GM12801 (cell line): ENCODE data around the gene VAV3.

Experiments used
- CTCF ChIP-seq: IDR thresholded peaks from one replicate; pipeline ENCODE4 v1.5.1; 2011; ENCODE audit warnings: control low read depth; ENCODE audit not compliant: insufficient read length; ENCODE audit errors: extremely low read depth

The VAV3 gene

DNA sequence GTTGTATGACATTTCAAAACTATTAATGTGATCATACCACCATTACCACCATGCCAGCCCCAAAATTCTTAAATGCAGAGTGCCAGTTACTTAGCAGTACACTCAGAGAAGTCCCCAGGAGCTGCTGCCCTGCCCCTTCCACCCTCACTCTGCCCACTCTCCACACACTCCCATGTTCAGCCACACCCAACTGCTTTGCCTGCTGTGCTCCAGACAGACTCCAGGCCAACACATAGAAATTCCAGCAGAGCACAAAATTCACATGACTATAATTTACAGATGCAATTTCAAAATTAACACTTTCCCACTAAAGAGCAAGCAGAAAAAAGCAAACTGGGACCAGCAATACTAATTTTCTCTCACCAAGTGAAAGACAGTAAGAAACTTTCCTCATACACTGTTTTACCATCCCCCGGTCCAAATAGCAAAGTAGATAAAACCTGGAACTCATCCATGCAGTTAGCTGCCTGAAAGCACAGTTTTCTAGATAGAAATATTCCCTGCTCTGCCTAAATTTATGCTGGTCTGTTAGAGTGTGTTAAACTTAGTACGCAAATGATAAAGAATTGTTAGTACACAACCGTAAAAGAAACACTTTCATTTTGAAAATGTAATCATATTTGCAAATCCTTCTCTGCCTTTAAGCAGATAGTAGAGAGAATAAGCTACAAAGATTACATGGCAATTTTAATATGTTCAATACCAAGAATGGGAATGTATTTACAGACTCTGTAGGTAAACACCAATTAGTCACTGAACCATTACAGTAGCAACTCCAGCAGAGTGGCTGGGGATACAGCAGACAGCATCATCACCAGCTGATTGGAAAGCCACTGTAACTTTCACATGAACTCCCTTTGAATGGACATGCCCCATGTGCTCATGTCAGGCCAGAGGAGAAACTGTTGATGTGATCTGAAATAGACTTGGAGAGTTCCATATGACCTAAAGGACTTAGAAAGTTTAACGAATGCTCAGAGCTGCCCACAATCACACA is 176.5 kb downstream of the VAV3 start:
- TF ChIP-seq CTCF = no peak

DNA sequence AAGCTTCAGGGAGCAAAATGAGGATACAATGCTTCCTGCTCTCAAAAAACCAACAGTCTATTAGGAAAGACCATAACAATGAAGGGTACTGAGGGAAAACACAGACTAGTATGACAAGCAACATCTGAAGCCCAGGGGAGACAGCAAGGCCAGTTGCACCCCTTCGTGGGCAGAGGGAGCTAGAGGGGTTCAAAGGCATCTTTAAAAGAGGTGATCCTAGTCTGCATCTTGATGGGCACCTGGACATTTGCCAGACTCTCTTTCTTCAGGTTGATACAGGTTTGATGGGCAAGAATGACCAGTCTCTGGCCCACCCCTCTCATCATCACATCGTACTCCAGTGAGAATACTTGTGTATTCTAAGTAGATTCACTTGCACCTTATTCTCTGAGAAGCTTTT is 177.7 kb downstream of the VAV3 start:
- TF ChIP-seq CTCF = no peak

DNA sequence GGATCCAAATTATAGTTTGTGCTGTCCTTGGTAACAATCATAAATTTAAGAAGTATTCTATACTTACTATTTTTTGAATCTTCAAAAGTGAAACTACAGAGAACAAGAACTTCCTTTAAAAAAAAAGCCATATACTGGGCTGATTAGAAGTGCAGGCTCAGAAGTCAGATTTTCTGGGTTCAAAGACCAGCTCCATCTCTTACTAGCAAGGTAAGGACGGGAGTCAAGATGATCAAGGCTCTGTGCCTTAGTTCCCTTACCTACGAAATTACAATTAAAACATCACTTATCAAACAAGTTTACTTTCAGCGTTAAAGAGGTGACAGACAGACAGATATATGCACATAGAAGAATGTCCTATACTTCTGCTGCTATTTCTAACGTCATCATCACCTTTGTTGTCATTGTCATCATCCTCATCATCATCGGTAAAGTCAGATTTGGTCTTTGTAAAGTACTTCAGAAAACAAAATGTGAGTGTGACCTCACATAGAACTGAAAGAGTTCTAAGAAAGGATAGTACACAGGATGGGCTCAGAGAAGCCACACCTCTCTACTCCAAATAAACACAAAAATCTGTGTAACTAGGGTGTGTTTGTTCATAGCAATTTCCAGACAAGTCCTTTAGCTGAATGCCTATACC is 178.7 kb downstream of the VAV3 start:
- TF ChIP-seq CTCF = no peak

- no peak for TF ChIP-seq CTCF
Measured at GRCh38 chr1:107785496-107786202, 179.3 kb downstream of the VAV3 start.

GRCh38 chr1:107782217-107782845 is 182.6 kb downstream of the VAV3 start:
- TF ChIP-seq CTCF = no peak

GRCh38 chr1:107781245-107781644 is 183.7 kb downstream of the VAV3 start:
- TF ChIP-seq CTCF = no peak

DNA sequence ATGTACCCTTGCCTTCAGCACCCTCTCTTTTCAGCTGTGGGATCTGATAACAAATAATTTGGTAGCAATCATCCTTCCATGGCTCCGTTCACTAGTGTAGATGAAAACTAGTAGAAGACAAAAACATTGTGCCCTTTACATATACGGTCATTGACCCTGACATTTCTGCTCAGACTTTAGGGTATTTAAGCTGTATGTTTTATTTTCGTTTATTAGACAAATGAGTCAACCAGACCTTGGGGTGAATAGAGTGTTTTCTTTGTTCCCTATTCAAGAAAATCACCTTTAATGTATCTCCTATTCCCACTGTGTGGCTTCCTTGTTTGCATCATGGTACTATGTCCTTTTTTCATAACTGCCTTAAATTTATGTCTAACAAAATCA is 187.3 kb downstream of the VAV3 start:
- no peak for TF ChIP-seq CTCF
